Osteoblast (primary cell): ENCODE results near the gene INO80C. TPM values are rescaled to one million over a fixed set of nuclear protein-coding genes. Genes with fewer than 3 reads are reported as not detected.

Experiments used
- DNase-seq: peaks from one replicate; pipeline ENCODE4 v3.0.0; 2011; ENCODE audit warnings: low spot score, mixed read lengths; ENCODE audit not compliant: insufficient read length; ENCODE audit errors: missing footprints
- H2AFZ ChIP-seq: 2 replicates; pipeline ENCODE4 v1.6.0; 2011; ENCODE audit warnings: mild to moderate bottlenecking, low read length
- H3K27ac ChIP-seq: 2 replicates; pipeline ENCODE4 v1.5.1; 2011; ENCODE audit warnings: mild to moderate bottlenecking, low read depth, low read length, moderate library complexity
- H3K27me3 ChIP-seq: 2 replicates; pipeline ENCODE4 v1.6.0; 2012; ENCODE audit warnings: mild to moderate bottlenecking, control low read depth, inconsistent platforms, low read length, moderate library complexity; ENCODE audit not compliant: insufficient read depth
- H3K36me3 ChIP-seq: 2 replicates; pipeline ENCODE4 v1.5.1; 2011; ENCODE audit warnings: mild to moderate bottlenecking, low read length, control low read depth, moderate library complexity; ENCODE audit not compliant: insufficient read depth
- H3K4me1 ChIP-seq: 2 replicates; pipeline ENCODE4 v1.5.1; 2011; ENCODE audit warnings: mild to moderate bottlenecking, low read length, control low read depth, moderate library complexity; ENCODE audit not compliant: insufficient read depth
- H3K4me2 ChIP-seq: 2 replicates; pipeline ENCODE4 v1.6.0; 2011; ENCODE audit warnings: mild to moderate bottlenecking, low read length; ENCODE audit not compliant: insufficient read depth
- H3K4me3 ChIP-seq: fragments of 200-600 bp; sonication (generic); 3 replicates; pipeline ENCODE4 v1.5.1; 2012; ENCODE audit warnings: mild to moderate bottlenecking, low read length, inconsistent platforms; ENCODE audit not compliant: insufficient read depth
- H3K79me2 ChIP-seq: 2 replicates; pipeline ENCODE4 v1.6.0; 2012; ENCODE audit warnings: mild to moderate bottlenecking, low read length, control low read depth, inconsistent platforms; ENCODE audit not compliant: insufficient read depth
- H3K9me3 ChIP-seq: 2 replicates; pipeline ENCODE4 v1.5.1; 2011; ENCODE audit warnings: low read depth, low read length, control low read depth
- H4K20me1 ChIP-seq: 2 replicates; pipeline ENCODE4 v1.6.0; 2012; ENCODE audit warnings: mild to moderate bottlenecking, low read length, control low read depth; ENCODE audit not compliant: insufficient read depth
- total RNA-seq: library from RNA; depleted of rRNA; stranded (reverse); fragments of >200 nt; gene quantifications from 2 replicates; pipeline ENCODE4 v1.2.3, GENCODE V29; 2012
- TF ChIP-seq, protein P1 (sequence below): IDR thresholded peaks from 2 replicates; pipeline ENCODE4 v1.5.1; 2011; ENCODE audit warnings: mild to moderate bottlenecking, low read depth, low read length, moderate library complexity; ENCODE audit errors: extremely low read depth

The INO80C gene
- total RNA-seq, 1 donor = 9.0 TPM

- H3K27ac ChIP-seq = no peak overlapping the region
- H3K4me3 ChIP-seq = no peak overlapping the region
- H3K9me3 ChIP-seq = no peaks in the 10 kb centered on the region
- H4K20me1 ChIP-seq = no peaks in the 10 kb centered on the region
- H3K4me2 ChIP-seq = no peak overlapping the region
- no peak for DNase-seq
- peaks cover 12% of the 10 kb centered on the region for H3K36me3 ChIP-seq
- TF ChIP-seq, protein P1, sequence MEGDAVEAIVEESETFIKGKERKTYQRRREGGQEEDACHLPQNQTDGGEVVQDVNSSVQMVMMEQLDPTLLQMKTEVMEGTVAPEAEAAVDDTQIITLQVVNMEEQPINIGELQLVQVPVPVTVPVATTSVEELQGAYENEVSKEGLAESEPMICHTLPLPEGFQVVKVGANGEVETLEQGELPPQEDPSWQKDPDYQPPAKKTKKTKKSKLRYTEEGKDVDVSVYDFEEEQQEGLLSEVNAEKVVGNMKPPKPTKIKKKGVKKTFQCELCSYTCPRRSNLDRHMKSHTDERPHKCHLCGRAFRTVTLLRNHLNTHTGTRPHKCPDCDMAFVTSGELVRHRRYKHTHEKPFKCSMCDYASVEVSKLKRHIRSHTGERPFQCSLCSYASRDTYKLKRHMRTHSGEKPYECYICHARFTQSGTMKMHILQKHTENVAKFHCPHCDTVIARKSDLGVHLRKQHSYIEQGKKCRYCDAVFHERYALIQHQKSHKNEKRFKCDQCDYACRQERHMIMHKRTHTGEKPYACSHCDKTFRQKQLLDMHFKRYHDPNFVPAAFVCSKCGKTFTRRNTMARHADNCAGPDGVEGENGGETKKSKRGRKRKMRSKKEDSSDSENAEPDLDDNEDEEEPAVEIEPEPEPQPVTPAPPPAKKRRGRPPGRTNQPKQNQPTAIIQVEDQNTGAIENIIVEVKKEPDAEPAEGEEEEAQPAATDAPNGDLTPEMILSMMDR = no peak
- peaks cover 12% of the 10 kb centered on the region for H3K79me2 ChIP-seq
- peaks cover 28% of the 10 kb centered on the region for H3K4me1 ChIP-seq
- H2AFZ ChIP-seq = no peak overlapping the region
- no peaks in the 10 kb centered on the region for H3K27me3 ChIP-seq
Measured at GRCh38 chr18:35464831-35465279, 32.9 kb downstream of the INO80C start.

DNA sequence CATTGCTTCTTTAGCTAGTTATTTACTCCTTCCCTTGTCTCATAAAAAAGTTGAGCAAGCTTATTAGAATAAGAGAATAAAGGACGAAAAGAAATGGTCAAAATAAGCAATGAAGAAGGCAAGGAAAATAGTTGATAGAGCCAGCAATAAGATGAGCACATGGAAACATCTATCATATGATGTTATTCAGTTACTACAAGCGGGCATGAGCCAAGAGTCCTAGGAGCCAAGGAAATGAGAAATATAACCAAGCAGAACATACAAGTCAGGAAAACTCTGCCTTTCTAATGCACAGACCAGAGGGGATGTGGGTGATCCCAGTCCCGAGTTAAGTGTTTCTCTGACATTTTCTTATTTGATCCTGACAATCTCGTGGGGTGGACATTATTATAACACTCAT, 33.9 kb downstream of the INO80C start:
- Histone ChIP-seq H3K79me2 (peaks cover 2% of the 10 kb centered on the region), H3K4me1 (peaks cover 37% of the 10 kb centered on the region)

GRCh38 chr18:35463050-35463449, 34.7 kb downstream of the INO80C start:
- Histone ChIP-seq H3K4me2 (no peak overlapping the region), H3K4me1 (peaks cover 45% of the 10 kb centered on the region), H3K4me3 (no peak overlapping the region), H3K27me3 (no peaks in the 10 kb centered on the region), H3K27ac (no peak overlapping the region), H3K79me2 (no peaks in the 10 kb centered on the region), H3K9me3 (no peaks in the 10 kb centered on the region), H3K36me3 (peaks cover 5% of the 10 kb centered on the region), H4K20me1 (no peaks in the 10 kb centered on the region), H2AFZ (no peak overlapping the region)
- TF ChIP-seq, protein P1 = no peak
- DNase-seq = no peak

More for the DNA sequence above, 33.9 kb downstream of the INO80C start:
- H3K4me2 ChIP-seq = no peak overlapping the region
- H3K9me3 ChIP-seq = no peaks in the 10 kb centered on the region
- H3K27me3 ChIP-seq = no peaks in the 10 kb centered on the region
- no peak overlapping the region for H3K27ac ChIP-seq
- H4K20me1 ChIP-seq = no peaks in the 10 kb centered on the region
- peaks cover 12% of the 10 kb centered on the region for H3K36me3 ChIP-seq
- no peak overlapping the region for H3K4me3 ChIP-seq
- TF ChIP-seq, protein P1 = no peak
- no peak overlapping the region for H2AFZ ChIP-seq
- no peak for DNase-seq

DNA sequence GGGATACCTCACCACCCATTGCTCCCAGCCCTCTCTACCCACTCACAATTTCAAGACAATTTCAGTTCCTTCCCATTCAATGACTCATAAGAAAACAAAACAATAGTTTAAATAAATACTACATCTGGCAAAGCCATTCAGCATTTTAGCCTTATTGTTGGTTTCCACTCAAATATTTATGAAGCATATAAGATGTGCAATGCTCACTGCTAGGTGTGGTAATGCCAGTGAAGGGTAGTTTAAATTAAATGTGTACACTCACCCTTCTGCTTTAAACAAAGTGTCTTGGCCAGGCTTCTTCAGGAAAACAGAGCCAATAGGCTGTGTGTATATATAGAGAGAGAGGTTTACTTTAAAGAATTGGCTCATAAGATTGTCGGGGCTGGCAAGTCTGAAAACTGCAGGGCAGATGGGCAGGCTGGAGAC, 37.0 kb downstream of the INO80C start:
- no peaks in the 10 kb centered on the region for H3K27me3 ChIP-seq
- peaks cover 68% of the 10 kb centered on the region for H3K4me1 ChIP-seq
- TF ChIP-seq, protein P1 = no peak
- H2AFZ ChIP-seq = no peak overlapping the region
- H3K9me3 ChIP-seq = no peaks in the 10 kb centered on the region
- H3K4me2 ChIP-seq = peak overlapping the region; percentile 36
- no peaks in the 10 kb centered on the region for H3K36me3 ChIP-seq
- no peak for DNase-seq
- no peak overlapping the region for H3K4me3 ChIP-seq
- no peaks in the 10 kb centered on the region for H3K79me2 ChIP-seq
- no peaks in the 10 kb centered on the region for H4K20me1 ChIP-seq
- peak overlapping the region; percentile 67 for H3K27ac ChIP-seq
